ENCODE measurements around the gene SYTL3. TPM values are rescaled to one million over a fixed set of nuclear protein-coding genes. Genes with fewer than 3 reads are reported as not detected.
"Not testable (repeated sequence)": the region's sequence is repeated elsewhere in the genome, so short reads cannot be mapped to it uniquely, and the experiment has no call there.

The SYTL3 gene
- total RNA-seq, 1 donor from 2014 or later = 4.1 TPM

DNA sequence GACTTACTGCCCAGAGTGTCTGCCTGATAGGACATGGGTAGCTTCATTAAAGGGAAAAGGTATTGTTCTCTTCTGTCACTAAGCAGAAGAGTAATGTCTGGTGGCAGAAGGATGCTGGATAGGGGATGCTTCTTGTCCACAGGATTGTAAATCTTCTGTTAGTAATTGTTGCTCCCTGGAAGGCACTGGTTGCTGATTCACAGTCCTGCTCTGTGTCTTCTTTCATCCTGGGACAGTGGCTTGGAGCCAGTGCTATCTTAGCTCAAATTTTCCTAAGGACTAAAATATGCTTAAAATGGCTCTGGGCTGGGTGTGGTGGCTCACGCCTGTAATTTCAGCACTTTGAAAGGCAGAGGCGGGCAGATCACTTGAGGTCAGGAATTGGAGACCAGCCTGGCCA lies 48.0 kb downstream of the SYTL3 start:
- DNase-seq (ENCODE audit: low spot score) = no peak

DNA sequence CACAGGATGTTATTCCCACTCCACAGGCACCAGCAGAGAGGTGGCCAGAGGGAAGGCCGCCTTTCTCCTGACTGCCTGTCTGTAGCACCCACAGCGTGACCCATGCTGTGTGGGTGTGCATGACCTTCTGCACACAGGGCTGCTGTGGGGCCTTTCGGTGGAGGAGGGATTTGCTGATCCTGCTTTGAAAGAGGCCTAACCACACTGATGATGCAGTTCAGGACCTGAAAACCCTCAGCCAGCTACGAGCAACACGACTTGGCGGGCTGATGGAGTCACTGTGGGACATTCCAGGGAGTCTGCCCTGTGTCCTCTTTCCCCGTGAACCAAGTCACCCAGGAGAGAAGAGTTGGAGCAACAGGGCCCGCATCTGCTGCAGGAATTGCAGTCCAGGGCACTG lies 49.1 kb downstream of the SYTL3 start:
- DNase-seq (ENCODE audit: low spot score) = no peak

- not testable (repeated sequence) for DNase-seq (ENCODE audit: low spot score)
These were observed 51.4 kb downstream of the SYTL3 start for GRCh38 chr6:158701268-158701667.

DNA sequence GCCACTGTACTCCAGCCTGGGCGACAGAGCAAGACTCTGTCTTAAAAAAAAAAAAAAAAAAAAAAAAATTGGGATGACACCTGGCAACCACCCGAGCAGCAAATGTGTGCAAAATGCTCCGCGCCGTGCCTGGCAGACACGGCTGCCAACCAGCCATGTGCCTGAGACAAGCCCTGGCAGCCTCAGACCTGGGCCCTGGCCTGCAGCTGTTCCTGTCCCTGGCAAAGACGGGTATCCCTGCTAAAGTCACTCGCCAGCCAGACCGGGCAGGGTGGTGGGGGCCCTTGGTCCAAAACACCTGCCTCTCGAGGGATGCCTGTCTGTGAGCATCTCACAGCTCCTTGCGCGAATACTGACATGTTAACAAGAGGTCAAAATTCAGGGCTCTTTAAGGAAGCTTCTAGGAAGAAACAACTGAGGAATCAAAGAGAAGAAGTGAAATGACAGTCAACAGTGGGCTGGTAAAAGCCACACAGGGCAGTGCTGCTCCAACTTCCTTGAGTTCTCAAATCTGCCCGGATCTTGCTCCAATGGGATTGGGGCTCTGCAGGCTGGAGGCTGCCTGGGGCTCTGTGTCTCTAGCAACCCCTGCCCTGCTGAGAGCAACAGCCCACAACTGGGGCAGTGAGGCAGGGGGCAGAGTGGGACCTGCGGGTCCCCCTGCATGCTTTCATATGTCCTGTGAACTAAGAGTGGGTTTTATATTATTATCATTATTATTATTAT lies 53.4 kb downstream of the SYTL3 start:
- DNase-seq (ENCODE audit: low spot score) = no peak

- DNase-seq (ENCODE audit: low spot score) = peak; percentile 79
These were observed 54.3 kb downstream of the SYTL3 start for GRCh38 chr6:158703837-158704822.

DNA sequence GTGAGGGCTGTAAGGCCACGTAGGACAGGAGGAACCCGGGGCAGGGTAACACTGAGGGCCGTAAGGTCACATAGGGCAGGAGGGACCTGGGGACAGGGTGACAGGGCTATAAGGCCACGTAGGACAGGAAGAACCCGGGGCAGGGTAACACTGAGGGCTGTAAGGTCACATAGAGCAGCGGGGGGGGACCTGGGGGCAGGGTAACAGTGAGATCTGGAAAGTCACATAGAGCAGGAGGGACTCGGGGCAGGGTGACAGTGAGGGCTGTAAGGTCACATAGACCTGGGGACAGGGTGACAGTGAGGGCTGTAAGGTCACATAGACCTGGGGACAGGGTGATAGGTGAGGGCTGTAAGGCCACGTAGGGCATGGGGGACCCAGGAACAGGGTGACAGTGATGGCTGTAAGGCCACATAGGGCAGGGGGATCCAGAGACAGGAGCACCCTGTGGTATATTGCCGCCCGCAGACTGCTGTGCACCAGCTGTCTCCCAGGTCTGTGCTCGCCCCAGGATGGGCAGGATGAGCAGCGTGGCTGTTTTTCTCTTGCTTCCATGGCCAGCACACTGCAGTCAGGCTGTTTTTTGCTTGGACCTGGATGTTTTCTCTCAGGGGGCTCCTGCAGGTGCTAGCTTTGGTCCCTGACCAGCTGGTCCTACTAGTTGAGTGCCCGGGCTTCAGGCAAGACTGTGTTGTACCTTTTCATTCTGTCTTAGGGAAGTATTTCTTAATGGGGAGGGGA lies 55.7 kb downstream of the SYTL3 start:
- no peak for DNase-seq (ENCODE audit: low spot score)

DNA sequence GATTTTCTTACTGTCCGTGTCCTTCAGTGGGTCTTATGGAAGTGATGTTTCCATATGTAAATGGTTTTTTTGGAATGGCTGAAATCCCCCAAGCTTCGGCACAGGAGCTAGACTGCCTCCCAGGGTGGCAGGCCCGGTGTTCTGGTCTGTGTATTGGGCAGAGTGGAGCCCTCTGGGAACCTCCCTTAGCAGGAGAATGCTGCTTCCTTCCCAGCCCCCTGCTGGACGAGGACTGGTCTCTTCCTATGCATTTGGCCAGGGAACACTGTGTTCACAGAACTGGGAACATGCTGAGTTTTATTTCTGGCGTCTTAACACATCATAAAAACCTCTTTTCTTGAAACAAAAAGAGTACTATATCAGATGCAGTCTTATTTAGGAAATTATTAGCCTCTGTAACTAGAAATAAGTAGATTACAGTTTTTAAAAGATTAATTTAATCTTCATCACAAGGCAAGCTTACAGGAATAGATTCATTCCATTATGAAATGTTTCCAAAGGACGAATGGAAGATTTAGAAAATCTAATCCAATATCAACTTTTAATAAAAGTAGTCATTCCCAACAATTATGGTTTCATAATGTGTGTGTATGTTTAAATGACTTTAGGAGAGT lies 56.6 kb downstream of the SYTL3 start:
- no peak for DNase-seq (ENCODE audit: low spot score)

GRCh38 chr6:158707120-158707820 lies 57.4 kb downstream of the SYTL3 start:
- DNase-seq (ENCODE audit: low spot score) = peak; percentile 79

GRCh38 chr6:158707821-158708195 lies 58.0 kb downstream of the SYTL3 start:
- DNase-seq (ENCODE audit: low spot score) = no peak

- peak; percentile 42 for DNase-seq (ENCODE audit: low spot score)
These were observed 58.4 kb downstream of the SYTL3 start for GRCh38 chr6:158708239-158708638.

DNA sequence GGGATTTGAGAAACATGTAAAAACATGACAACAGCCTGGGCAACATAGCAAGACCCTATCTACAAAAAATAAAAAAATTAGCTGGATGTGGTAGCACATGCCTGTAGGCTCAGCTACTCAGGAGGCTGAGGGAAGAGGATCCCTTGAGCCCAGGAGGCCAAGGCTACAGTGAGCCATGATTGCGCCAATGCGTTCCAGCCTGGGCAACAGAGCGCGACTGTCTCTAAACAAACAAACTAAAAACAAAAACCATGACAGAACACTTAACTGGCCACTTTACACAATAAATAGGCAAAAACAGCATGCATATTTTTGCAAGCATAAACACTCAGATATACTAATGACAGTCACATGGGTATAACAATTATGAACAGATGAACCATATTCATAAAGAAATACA lies 60.0 kb downstream of the SYTL3 start:
- DNase-seq (ENCODE audit: low spot score) = no peak

GRCh38 chr6:158711264-158711663 lies 61.4 kb downstream of the SYTL3 start:
- no peak for DNase-seq (ENCODE audit: low spot score)

GRCh38 chr6:158713469-158713868 lies 63.6 kb downstream of the SYTL3 start:
- no peak for DNase-seq (ENCODE audit: low spot score)

- no peak for DNase-seq (ENCODE audit: low spot score)
These were observed 64.9 kb downstream of the SYTL3 start for GRCh38 chr6:158714706-158715105.

GRCh38 chr6:158715330-158716311 lies 65.8 kb downstream of the SYTL3 start:
- peak; percentile 36 for DNase-seq (ENCODE audit: low spot score)

GRCh38 chr6:158717341-158718330 lies 67.8 kb downstream of the SYTL3 start:
- DNase-seq (ENCODE audit: low spot score) = no peak

- no peak for DNase-seq (ENCODE audit: low spot score)
These were observed 68.7 kb downstream of the SYTL3 start for GRCh38 chr6:158718461-158719046.

- no peak for DNase-seq (ENCODE audit: low spot score)
These were observed 72.4 kb downstream of the SYTL3 start for GRCh38 chr6:158722176-158722729.
